ENCODE measurements around the gene KRTAP4-1. TPM values are rescaled to one million over a fixed set of nuclear protein-coding genes. Genes with fewer than 3 reads are reported as not detected.

Gene KRTAP4-1
- total RNA-seq, 1 donor from 2014 or later = not detected

Small RNA genes lying within 50 kb of the gene (small RNA-seq; reads per million reads assigned to genes)
- not detected for gene KRTAP4-17P (ENCODE audit: low replicate concordance)

Other genes starting within 250 kb of the KRTAP4-1 start
- 0.25 TPM for gene KRT23, start 247.3 kb downstream of the KRTAP4-1 start, total RNA-seq
- not detected for gene KRT39, start 218.0 kb downstream of the KRTAP4-1 start, total RNA-seq
- not detected for gene KRT40, start 200.6 kb downstream of the KRTAP4-1 start, total RNA-seq
- gene KRTAP3-3, start 190.7 kb downstream of the KRTAP4-1 start, total RNA-seq = not detected
- not detected for gene KRTAP3-2, start 185.0 kb downstream of the KRTAP4-1 start, total RNA-seq
- gene KRTAP3-1, start 175.8 kb downstream of the KRTAP4-1 start, total RNA-seq = not detected
- not detected for gene KRTAP1-5, start 157.7 kb downstream of the KRTAP4-1 start, total RNA-seq
- not detected for gene KRTAP1-4, start 154.7 kb downstream of the KRTAP4-1 start, total RNA-seq
- gene KRTAP1-3, start 150.0 kb downstream of the KRTAP4-1 start, total RNA-seq = not detected
- not detected for gene KRTAP1-1, start 143.5 kb downstream of the KRTAP4-1 start, total RNA-seq
- gene KRTAP2-1, start 137.6 kb downstream of the KRTAP4-1 start, total RNA-seq = not detected
- gene KRTAP2-2, start 129.7 kb downstream of the KRTAP4-1 start, total RNA-seq = not detected
- gene KRTAP2-3, start 124.8 kb downstream of the KRTAP4-1 start, total RNA-seq = not detected
- gene KRTAP2-4, start 119.0 kb downstream of the KRTAP4-1 start, total RNA-seq = not detected
- not detected for gene KRTAP4-7, start 100.8 kb downstream of the KRTAP4-1 start, total RNA-seq
- not detected for gene KRTAP4-8, start 86.8 kb downstream of the KRTAP4-1 start, total RNA-seq
- not detected for gene KRTAP4-16, start 82.7 kb downstream of the KRTAP4-1 start, total RNA-seq
- gene KRTAP4-9, start 79.5 kb downstream of the KRTAP4-1 start, total RNA-seq = not detected
- gene KRTAP4-11, start 66.5 kb downstream of the KRTAP4-1 start, total RNA-seq = not detected
- gene KRTAP4-12, start 60.7 kb downstream of the KRTAP4-1 start, total RNA-seq = not detected
- gene KRTAP4-6, start 44.4 kb downstream of the KRTAP4-1 start, total RNA-seq = not detected
- gene KRTAP4-5, start 35.1 kb downstream of the KRTAP4-1 start, total RNA-seq = not detected
- not detected for gene KRTAP4-4, start 24.2 kb downstream of the KRTAP4-1 start, total RNA-seq
- gene KRTAP4-3, start 16.7 kb downstream of the KRTAP4-1 start, total RNA-seq = not detected
- gene KRTAP4-2, start 6.7 kb downstream of the KRTAP4-1 start, total RNA-seq = not detected
- not detected for gene KRTAP9-1, start 5.0 kb upstream of the KRTAP4-1 start, total RNA-seq
- gene KRTAP9-2, start 41.7 kb upstream of the KRTAP4-1 start, total RNA-seq = not detected
- not detected for gene KRTAP9-3, start 47.5 kb upstream of the KRTAP4-1 start, total RNA-seq
- gene KRTAP9-8, start 53.1 kb upstream of the KRTAP4-1 start, total RNA-seq = not detected
- gene KRTAP9-4, start 64.8 kb upstream of the KRTAP4-1 start, total RNA-seq = not detected
- not detected for gene KRTAP9-9, start 70.5 kb upstream of the KRTAP4-1 start, total RNA-seq
- gene KRTAP9-6, start 80.5 kb upstream of the KRTAP4-1 start, total RNA-seq = not detected
- gene KRTAP9-7, start 90.8 kb upstream of the KRTAP4-1 start, total RNA-seq = not detected
- gene KRTAP29-1, start 117.9 kb upstream of the KRTAP4-1 start, total RNA-seq = not detected
- gene KRTAP16-1, start 124.4 kb upstream of the KRTAP4-1 start, total RNA-seq = not detected
- not detected for gene KRTAP17-1, start 130.8 kb upstream of the KRTAP4-1 start, total RNA-seq
- not detected for gene KRT33A, start 165.9 kb upstream of the KRTAP4-1 start, total RNA-seq
- gene KRT33B, start 184.9 kb upstream of the KRTAP4-1 start, total RNA-seq = not detected
- 0.74 TPM for gene KRT34, start 197.4 kb upstream of the KRTAP4-1 start, total RNA-seq
- 1.2 TPM for gene KRT31, start 212.7 kb upstream of the KRTAP4-1 start, total RNA-seq
- gene KRT37, start 239.7 kb upstream of the KRTAP4-1 start, total RNA-seq = not detected

Data from temporal lobe (tissue), 2 donors.